Measurements from ENCODE around the gene TASP1. TPM values are rescaled to one million over a fixed set of nuclear protein-coding genes. Genes with fewer than 3 reads are reported as not detected.

The TASP1 gene
- total RNA-seq, 1 donor from 2014 or later, result 13.8 TPM

- no peaks in the 10 kb centered on the region for H3K27me3 Mint-ChIP-seq (ENCODE audit: insufficient read depth)
- H3K27ac Mint-ChIP-seq, result no peak overlapping the region
- peaks cover 4% of the 10 kb centered on the region for H3K36me3 Mint-ChIP-seq (ENCODE audit: low read depth)
- intact Hi-C loops (cut with micrococcal nuclease), result no loop called here
- no peak overlapping the region for H3K4me3 Mint-ChIP-seq
- H3K9me3 Mint-ChIP-seq, result no peaks in the 10 kb centered on the region
- no peaks in the 10 kb centered on the region for H3K4me1 Mint-ChIP-seq (ENCODE audit: low read depth)
- DNase-seq (ENCODE audit: low spot score), result no peak
Observed at GRCh38 chr20:13412806-13413445, 225.8 kb downstream of the TASP1 start.

GRCh38 chr20:13404293-13404692 lies 234.4 kb downstream of the TASP1 start:
- no peak overlapping the region for H3K27ac Mint-ChIP-seq
- no peak for DNase-seq (ENCODE audit: low spot score)
- no peaks in the 10 kb centered on the region for H3K9me3 Mint-ChIP-seq
- no peaks in the 10 kb centered on the region for H3K36me3 Mint-ChIP-seq (ENCODE audit: low read depth)
- H3K4me1 Mint-ChIP-seq (ENCODE audit: low read depth), result no peaks in the 10 kb centered on the region
- H3K4me3 Mint-ChIP-seq, result no peak overlapping the region
- H3K27me3 Mint-ChIP-seq (ENCODE audit: insufficient read depth), result no peaks in the 10 kb centered on the region
- intact Hi-C loops (cut with micrococcal nuclease), result no loop called here

- Mint-ChIP-seq H3K27me3 (ENCODE audit: insufficient read depth) (no peaks in the 10 kb centered on the region), H3K27ac (no peak overlapping the region), H3K9me3 (no peaks in the 10 kb centered on the region), H3K36me3 (ENCODE audit: low read depth) (no peaks in the 10 kb centered on the region), H3K4me1 (ENCODE audit: low read depth) (no peaks in the 10 kb centered on the region), H3K4me3 (no peak overlapping the region)
- intact Hi-C loops (cut with micrococcal nuclease), result no loop called here
- DNase-seq (ENCODE audit: low spot score), result no peak
Observed at GRCh38 chr20:13403453-13403852, 235.3 kb downstream of the TASP1 start.

- H3K4me1 Mint-ChIP-seq (ENCODE audit: low read depth), result no peaks in the 10 kb centered on the region
- H3K36me3 Mint-ChIP-seq (ENCODE audit: low read depth), result no peaks in the 10 kb centered on the region
- H3K4me3 Mint-ChIP-seq, result no peak overlapping the region
- no peaks in the 10 kb centered on the region for H3K9me3 Mint-ChIP-seq
- H3K27me3 Mint-ChIP-seq (ENCODE audit: insufficient read depth), result no peaks in the 10 kb centered on the region
- no peak for DNase-seq (ENCODE audit: low spot score)
- intact Hi-C loops (cut with micrococcal nuclease), result no loop called here
- H3K27ac Mint-ChIP-seq, result no peak overlapping the region
Observed at GRCh38 chr20:13402986-13403385, 235.7 kb downstream of the TASP1 start.

- H3K27me3 Mint-ChIP-seq (ENCODE audit: insufficient read depth), result no peaks in the 10 kb centered on the region
- H3K9me3 Mint-ChIP-seq, result no peaks in the 10 kb centered on the region
- H3K4me1 Mint-ChIP-seq (ENCODE audit: low read depth), result peaks cover 6% of the 10 kb centered on the region
- no peak overlapping the region for H3K4me3 Mint-ChIP-seq
- intact Hi-C loops (cut with micrococcal nuclease), result no loop called here
- no peak overlapping the region for H3K27ac Mint-ChIP-seq
- no peak for DNase-seq (ENCODE audit: low spot score)
- no peaks in the 10 kb centered on the region for H3K36me3 Mint-ChIP-seq (ENCODE audit: low read depth)
Observed at GRCh38 chr20:13402171-13402760, 236.5 kb downstream of the TASP1 start.

GRCh38 chr20:13401596-13401995 lies 237.1 kb downstream of the TASP1 start:
- no peaks in the 10 kb centered on the region for H3K9me3 Mint-ChIP-seq

GRCh38 chr20:13400453-13400852 lies 238.3 kb downstream of the TASP1 start:
- DNase-seq (ENCODE audit: low spot score), result no peak
- Mint-ChIP-seq H3K4me1 (ENCODE audit: low read depth) (peaks cover 9% of the 10 kb centered on the region), H3K4me3 (no peak overlapping the region), H3K27me3 (ENCODE audit: insufficient read depth) (no peaks in the 10 kb centered on the region), H3K36me3 (ENCODE audit: low read depth) (no peaks in the 10 kb centered on the region), H3K27ac (no peak overlapping the region), H3K9me3 (no peaks in the 10 kb centered on the region)
- intact Hi-C loops (cut with micrococcal nuclease), result no loop called here

More at GRCh38 chr20:13401596-13401995, 237.1 kb downstream of the TASP1 start:
- DNase-seq (ENCODE audit: low spot score), result no peak
- peaks cover 9% of the 10 kb centered on the region for H3K4me1 Mint-ChIP-seq (ENCODE audit: low read depth)
- intact Hi-C loops (cut with micrococcal nuclease), result no loop called here
- H3K27me3 Mint-ChIP-seq (ENCODE audit: insufficient read depth), result no peaks in the 10 kb centered on the region
- no peaks in the 10 kb centered on the region for H3K36me3 Mint-ChIP-seq (ENCODE audit: low read depth)
- no peak overlapping the region for H3K4me3 Mint-ChIP-seq
- H3K27ac Mint-ChIP-seq, result no peak overlapping the region

- Mint-ChIP-seq H3K36me3 (ENCODE audit: low read depth) (no peaks in the 10 kb centered on the region), H3K27ac (no peak overlapping the region)
- intact Hi-C loops (cut with micrococcal nuclease), result loop anchor here (2.0 kb wide), 1 partner anchor 59 kb away; no protein-coding TSS in a partner anchor
Observed at GRCh38 chr20:13397300-13397724, 241.4 kb downstream of the TASP1 start.

GRCh38 chr20:13396826-13397225 lies 241.9 kb downstream of the TASP1 start:
- Mint-ChIP-seq H3K4me3 (no peak overlapping the region), H3K36me3 (ENCODE audit: low read depth) (no peaks in the 10 kb centered on the region), H3K4me1 (ENCODE audit: low read depth) (peaks cover 9% of the 10 kb centered on the region), H3K27ac (no peak overlapping the region), H3K27me3 (ENCODE audit: insufficient read depth) (no peaks in the 10 kb centered on the region), H3K9me3 (no peaks in the 10 kb centered on the region)
- intact Hi-C loops (cut with micrococcal nuclease), result loop anchor here (2.0 kb wide), 1 partner anchor 58 kb away; no protein-coding TSS in a partner anchor
- DNase-seq (ENCODE audit: low spot score), result no peak

More at GRCh38 chr20:13397300-13397724, 241.4 kb downstream of the TASP1 start:
- no peak for DNase-seq (ENCODE audit: low spot score)
- no peak overlapping the region for H3K4me3 Mint-ChIP-seq
- H3K27me3 Mint-ChIP-seq (ENCODE audit: insufficient read depth), result no peaks in the 10 kb centered on the region
- peaks cover 9% of the 10 kb centered on the region for H3K4me1 Mint-ChIP-seq (ENCODE audit: low read depth)
- no peaks in the 10 kb centered on the region for H3K9me3 Mint-ChIP-seq

GRCh38 chr20:13396022-13396421 lies 242.7 kb downstream of the TASP1 start:
- peaks cover 9% of the 10 kb centered on the region for H3K4me1 Mint-ChIP-seq (ENCODE audit: low read depth)
- intact Hi-C loops (cut with micrococcal nuclease), result loop anchor here (2.0 kb wide), 1 partner anchor 57 kb away; no protein-coding TSS in a partner anchor
- H3K27me3 Mint-ChIP-seq (ENCODE audit: insufficient read depth), result no peaks in the 10 kb centered on the region
- no peak for DNase-seq (ENCODE audit: low spot score)
- no peaks in the 10 kb centered on the region for H3K9me3 Mint-ChIP-seq
- H3K36me3 Mint-ChIP-seq (ENCODE audit: low read depth), result no peaks in the 10 kb centered on the region
- H3K4me3 Mint-ChIP-seq, result no peak overlapping the region
- H3K27ac Mint-ChIP-seq, result no peak overlapping the region

GRCh38 chr20:13395232-13395631 lies 243.5 kb downstream of the TASP1 start:
- H3K9me3 Mint-ChIP-seq, result no peaks in the 10 kb centered on the region
- intact Hi-C loops (cut with micrococcal nuclease), result no loop called here

GRCh38 chr20:13392391-13392790 lies 246.3 kb downstream of the TASP1 start:
- H3K27ac Mint-ChIP-seq, result no peak overlapping the region
- peaks cover 4% of the 10 kb centered on the region for H3K4me1 Mint-ChIP-seq (ENCODE audit: low read depth)
- H3K4me3 Mint-ChIP-seq, result no peak overlapping the region
- H3K27me3 Mint-ChIP-seq (ENCODE audit: insufficient read depth), result no peaks in the 10 kb centered on the region
- intact Hi-C loops (cut with micrococcal nuclease), result no loop called here
- no peaks in the 10 kb centered on the region for H3K9me3 Mint-ChIP-seq
- DNase-seq (ENCODE audit: low spot score), result no peak
- H3K36me3 Mint-ChIP-seq (ENCODE audit: low read depth), result peaks cover 2% of the 10 kb centered on the region

More at GRCh38 chr20:13395232-13395631, 243.5 kb downstream of the TASP1 start:
- no peaks in the 10 kb centered on the region for H3K36me3 Mint-ChIP-seq (ENCODE audit: low read depth)
- no peak for DNase-seq (ENCODE audit: low spot score)
- peaks cover 9% of the 10 kb centered on the region for H3K4me1 Mint-ChIP-seq (ENCODE audit: low read depth)
- no peaks in the 10 kb centered on the region for H3K27me3 Mint-ChIP-seq (ENCODE audit: insufficient read depth)
- H3K4me3 Mint-ChIP-seq, result no peak overlapping the region
- no peak overlapping the region for H3K27ac Mint-ChIP-seq

GRCh38 chr20:13389115-13389514 lies 249.6 kb downstream of the TASP1 start:
- Mint-ChIP-seq H3K27ac (no peak overlapping the region), H3K4me1 (ENCODE audit: low read depth) (no peaks in the 10 kb centered on the region), H3K27me3 (ENCODE audit: insufficient read depth) (no peaks in the 10 kb centered on the region), H3K9me3 (no peaks in the 10 kb centered on the region), H3K36me3 (ENCODE audit: low read depth) (peaks cover 2% of the 10 kb centered on the region), H3K4me3 (no peak overlapping the region)
- intact Hi-C loops (cut with micrococcal nuclease), result no loop called here
- DNase-seq (ENCODE audit: low spot score), result no peak
